Left lung (tissue), 10 donors: Measurements from ENCODE around the gene FASTKD3. TPM values are rescaled to one million over a fixed set of nuclear protein-coding genes. Genes with fewer than 3 reads are reported as not detected.

Experiments
- ATAC-seq: fragments of 200-7000 bp; cut with Tn5 transposase; one replicate; pipeline ENCODE4 v1.9.1; 2020; ENCODE audit warnings: moderate library complexity
- DNase-seq, 4 donors: peaks; one replicate each; pipeline ENCODE4 v3.0.0-alpha.2; 2013 to 2020
- H3K27ac ChIP-seq, 2 donors: fragments of 200-600 bp; sonication (generic) in 1 of 2; one replicate each; pipeline versions ENCODE4 v1.5.0 to v1.8.0; 2020 to 2021
- H3K27me3 ChIP-seq, 2 donors: fragments of 200-600 bp; sonication (generic) in 1 of 2; one replicate each; pipeline versions ENCODE4 v1.5.0 to v1.8.0; 2020 to 2021
- H3K36me3 ChIP-seq, 2 donors: fragments of 200-600 bp; sonication (generic) in 1 of 2; one replicate each; pipeline versions ENCODE4 v1.5.0 to v1.8.0; 2020 to 2021
- H3K4me1 ChIP-seq, 2 donors: fragments of 200-600 bp; one replicate each; pipeline ENCODE4 v1.8.0; 2021
- H3K4me3 ChIP-seq, 2 donors: fragments of 200-600 bp; sonication (generic) in 1 of 2; one replicate each; pipeline versions ENCODE4 v1.5.0 to v1.8.0; 2020 to 2021; ENCODE audit warnings: mild to moderate bottlenecking in 1 of 2
- H3K9me3 ChIP-seq, 2 donors: fragments of 200-600 bp; sonication (generic) in 1 of 2; one replicate each; pipeline versions ENCODE4 v1.5.0 to v1.8.0; 2020 to 2021
- CTCF ChIP-seq, 2 donors: fragments of 200-600 bp; sonication (generic) in 1 of 2; IDR thresholded peaks; one replicate each; pipeline versions ENCODE4 v1.5.0 to v1.8.0; 2021; ENCODE audit warnings: antibody characterized with exemption in 2 of 2
- intact Hi-C, 2 donors: fragments of 100-400 bp; cut with DNase I; formaldehyde crosslinking; loops; one replicate each; pipeline versions ENCODE4 v1.11.2 to v1.14.2; 2022
- polyA plus RNA-seq, 6 donors: library from polyadenylated mRNA; unstranded; fragments of 120-200 nt; gene quantifications; one replicate each; pipeline ENCODE4 v1.2.1, GENCODE V29; 2013; ENCODE audit not compliant: insufficient read length in 6 of 6
- total RNA-seq, 2 donors: library from RNA; stranded (reverse); fragmentation: NEBNext Ultra II Directional; extraction: Animal tissue kit (Norgen Biotek cat#: 25700); gene quantifications; one replicate each; pipeline ENCODE4 v1.2.1, GENCODE V29; 2021
- donor health status: DM: no; HTN: yes; CAD: no.
- donor health status: DM: no; HTN: no; CAD: no.

Gene FASTKD3
- total and polyA plus RNA-seq, 8 donors = 8.4 to 28.8 (median 22.4) TPM

- peak; percentile 94 for ATAC-seq
- no peak for TF ChIP-seq CTCF (IDR thresholded peaks at IDR 0.05)
- H3K36me3 ChIP-seq = no peaks in the 10 kb centered on the region
- intact Hi-C loops = no loop called here
- H3K4me3 ChIP-seq = no peak overlapping the region
- H3K4me1 ChIP-seq = no peaks in the 10 kb centered on the region
- DNase-seq = no peak
- H3K9me3 ChIP-seq = no peaks in the 10 kb centered on the region
- no peak overlapping the region for H3K27ac ChIP-seq
- H3K27me3 ChIP-seq = no peaks in the 10 kb centered on the region
Observed at GRCh38 chr5:7828269-7828668, 40.6 kb downstream of the FASTKD3 start.

- H3K4me1 ChIP-seq = no peaks in the 10 kb centered on the region
- no peaks in the 10 kb centered on the region for H3K9me3 ChIP-seq
- no peak for DNase-seq
- ATAC-seq = no peak
- no peaks in the 10 kb centered on the region for H3K27me3 ChIP-seq
- TF ChIP-seq CTCF (IDR thresholded peaks at IDR 0.05) = no peak
- no peak overlapping the region for H3K27ac ChIP-seq
- intact Hi-C loops = no loop called here
- H3K4me3 ChIP-seq = no peak overlapping the region
- H3K36me3 ChIP-seq = no peaks in the 10 kb centered on the region
Observed at GRCh38 chr5:7827610-7828009, 41.2 kb downstream of the FASTKD3 start.

- Histone ChIP-seq H3K4me3 (no peak overlapping the region), H3K27me3 (no peaks in the 10 kb centered on the region)
Observed at GRCh38 chr5:7825630-7826029, 43.2 kb downstream of the FASTKD3 start.

GRCh38 chr5:7824995-7825394 is 43.8 kb downstream of the FASTKD3 start:
- intact Hi-C loops = no loop called here
- Histone ChIP-seq H3K27ac (no peak overlapping the region), H3K4me1 (no peaks in the 10 kb centered on the region), H3K4me3 (no peak overlapping the region), H3K9me3 (no peaks in the 10 kb centered on the region), H3K27me3 (no peaks in the 10 kb centered on the region), H3K36me3 (no peaks in the 10 kb centered on the region)
- DNase-seq (no peak), ATAC-seq (no peak)
- TF ChIP-seq CTCF (IDR thresholded peaks at IDR 0.05) = no peak

More at GRCh38 chr5:7825630-7826029, 43.2 kb downstream of the FASTKD3 start:
- H3K27ac ChIP-seq = no peak overlapping the region
- no peaks in the 10 kb centered on the region for H3K36me3 ChIP-seq
- H3K4me1 ChIP-seq = no peaks in the 10 kb centered on the region
- ATAC-seq = no peak
- intact Hi-C loops = no loop called here
- H3K9me3 ChIP-seq = no peaks in the 10 kb centered on the region
- no peak for DNase-seq
- no peak for TF ChIP-seq CTCF (IDR thresholded peaks at IDR 0.05)

GRCh38 chr5:7823594-7823993 is 45.2 kb downstream of the FASTKD3 start:
- TF ChIP-seq CTCF (IDR thresholded peaks at IDR 0.05) = no peak
- Histone ChIP-seq H3K27ac (no peak overlapping the region), H3K4me1 (no peaks in the 10 kb centered on the region), H3K4me3 (no peak overlapping the region), H3K27me3 (no peaks in the 10 kb centered on the region), H3K36me3 (no peaks in the 10 kb centered on the region), H3K9me3 (no peaks in the 10 kb centered on the region)
- DNase-seq = no peak
- ATAC-seq = no peak
- intact Hi-C loops = no loop called here
